WTC11 (cell line): ENCODE data around the gene PAAF1. TPM values are rescaled to one million over a fixed set of nuclear protein-coding genes. Genes with fewer than 3 reads are reported as not detected.

ENCODE experiments used
- CBFB ChIP-seq: sonication (generic); formaldehyde crosslinking; IDR thresholded peaks from 2 replicates; pipeline ENCODE4 v1.8.1; 2022; ENCODE audit warnings: mild to moderate bottlenecking, low read depth, missing genetic modification reagents
- CREM ChIP-seq: sonication (generic); formaldehyde crosslinking; IDR thresholded peaks from 2 replicates; pipeline ENCODE4 v1.8.1; 2022; ENCODE audit warnings: mild to moderate bottlenecking, missing genetic modification reagents, moderate library complexity
- FOXP1 ChIP-seq: sonication (generic); formaldehyde crosslinking; IDR thresholded peaks from 2 replicates; pipeline ENCODE4 v1.8.0; 2022; ENCODE audit warnings: missing genetic modification reagents, mild to moderate bottlenecking, moderate library complexity, borderline replicate concordance
- HMGXB4 ChIP-seq: sonication (generic); formaldehyde crosslinking; IDR thresholded peaks from 2 replicates; pipeline ENCODE4 v1.8.1; 2023; ENCODE audit warnings: mild to moderate bottlenecking, moderate library complexity, missing genetic modification reagents
- IRF2 ChIP-seq: sonication (generic); formaldehyde crosslinking; IDR thresholded peaks from 2 replicates; pipeline ENCODE4 v1.8.0; 2022; ENCODE audit warnings: low read depth, missing genetic modification reagents, borderline replicate concordance
- MAX ChIP-seq: sonication (generic); formaldehyde crosslinking; IDR thresholded peaks from 2 replicates; pipeline ENCODE4 v1.8.0; 2022; ENCODE audit warnings: mild to moderate bottlenecking, missing genetic modification reagents
- MXD4 ChIP-seq: fragments of 250-450 bp; sonication (Bioruptor Pico); IDR thresholded peaks from 2 replicates; pipeline ENCODE4 v1.8.0; 2021; ENCODE audit warnings: mild to moderate bottlenecking, moderate library complexity, borderline replicate concordance
- MYBL2 ChIP-seq: sonication (generic); formaldehyde crosslinking; IDR thresholded peaks from 2 replicates; pipeline ENCODE4 v1.8.1; 2023; ENCODE audit warnings: mild to moderate bottlenecking, moderate library complexity, missing genetic modification reagents
- NFYB ChIP-seq: sonication (generic); formaldehyde crosslinking; conservative IDR thresholded peaks from 2 replicates; pipeline ENCODE4 v1.8.0; 2022; ENCODE audit warnings: low read depth, missing genetic modification reagents
- SOX15 ChIP-seq: fragments of 250-450 bp; sonication (Bioruptor Pico); IDR thresholded peaks from 2 replicates; pipeline ENCODE4 v1.9.0; 2021; ENCODE audit warnings: mild to moderate bottlenecking
- USF1 ChIP-seq: sonication (generic); formaldehyde crosslinking; IDR thresholded peaks from 2 replicates; pipeline ENCODE4 v1.8.0; 2022; ENCODE audit warnings: mild to moderate bottlenecking, missing genetic modification reagents
- ZNF232 ChIP-seq: sonication (generic); formaldehyde crosslinking; IDR thresholded peaks from 2 replicates; pipeline ENCODE4 v1.8.0; 2022; ENCODE audit warnings: mild to moderate bottlenecking, missing genetic modification reagents
- ZNF423 ChIP-seq: fragments of 250-450 bp; sonication (Bioruptor Pico); IDR thresholded peaks from 2 replicates; pipeline ENCODE4 v2.1.2; 2022; ENCODE audit warnings: mild to moderate bottlenecking, moderate library complexity
- ZNF532 ChIP-seq: fragments of 250-450 bp; sonication (Bioruptor Pico); IDR thresholded peaks from 2 replicates; pipeline ENCODE4 v1.9.0; 2021; ENCODE audit warnings: mild to moderate bottlenecking, borderline replicate concordance
- ZNF671 ChIP-seq: fragments of 250-450 bp; sonication (Bioruptor Pico); IDR thresholded peaks from 2 replicates; pipeline ENCODE4 v1.8.0; 2021; ENCODE audit warnings: mild to moderate bottlenecking
- total RNA-seq: library from RNA; stranded (reverse); gene quantifications from 3 replicates; pipeline ENCODE4 v1.2.3, GENCODE V29; 2021
- TF ChIP-seq, protein P1 (sequence below): sonication (generic); formaldehyde crosslinking; conservative IDR thresholded peaks from 2 replicates; pipeline ENCODE4 v1.8.1; 2023; ENCODE audit warnings: mild to moderate bottlenecking, low read depth, missing genetic modification reagents, moderate library complexity
- TF ChIP-seq, protein P2 (sequence below): fragments of 250-450 bp; sonication (Bioruptor Pico); IDR thresholded peaks from 2 replicates; pipeline ENCODE4 v1.9.0; 2021; ENCODE audit warnings: moderate library complexity, mild to moderate bottlenecking, inconsistent platforms, borderline replicate concordance
- TF ChIP-seq, protein P3 (sequence below): sonication (generic); formaldehyde crosslinking; IDR thresholded peaks from 2 replicates; pipeline ENCODE4 v1.8.1; 2023; ENCODE audit warnings: mild to moderate bottlenecking, missing genetic modification reagents, moderate library complexity
- TF ChIP-seq, protein P4 (sequence below): fragments of 200-600 bp; IDR thresholded peaks from 2 replicates; pipeline ENCODE4 v1.8.0; 2022; ENCODE audit warnings: antibody characterized with exemption
- TF ChIP-seq, protein P5 (sequence below): sonication (generic); formaldehyde crosslinking; IDR thresholded peaks from 2 replicates; pipeline ENCODE4 v1.8.0; 2022; ENCODE audit warnings: missing genetic modification reagents

Gene PAAF1
- total RNA-seq, 1 experiment from 2014 or later = 27.7 TPM

DNA sequence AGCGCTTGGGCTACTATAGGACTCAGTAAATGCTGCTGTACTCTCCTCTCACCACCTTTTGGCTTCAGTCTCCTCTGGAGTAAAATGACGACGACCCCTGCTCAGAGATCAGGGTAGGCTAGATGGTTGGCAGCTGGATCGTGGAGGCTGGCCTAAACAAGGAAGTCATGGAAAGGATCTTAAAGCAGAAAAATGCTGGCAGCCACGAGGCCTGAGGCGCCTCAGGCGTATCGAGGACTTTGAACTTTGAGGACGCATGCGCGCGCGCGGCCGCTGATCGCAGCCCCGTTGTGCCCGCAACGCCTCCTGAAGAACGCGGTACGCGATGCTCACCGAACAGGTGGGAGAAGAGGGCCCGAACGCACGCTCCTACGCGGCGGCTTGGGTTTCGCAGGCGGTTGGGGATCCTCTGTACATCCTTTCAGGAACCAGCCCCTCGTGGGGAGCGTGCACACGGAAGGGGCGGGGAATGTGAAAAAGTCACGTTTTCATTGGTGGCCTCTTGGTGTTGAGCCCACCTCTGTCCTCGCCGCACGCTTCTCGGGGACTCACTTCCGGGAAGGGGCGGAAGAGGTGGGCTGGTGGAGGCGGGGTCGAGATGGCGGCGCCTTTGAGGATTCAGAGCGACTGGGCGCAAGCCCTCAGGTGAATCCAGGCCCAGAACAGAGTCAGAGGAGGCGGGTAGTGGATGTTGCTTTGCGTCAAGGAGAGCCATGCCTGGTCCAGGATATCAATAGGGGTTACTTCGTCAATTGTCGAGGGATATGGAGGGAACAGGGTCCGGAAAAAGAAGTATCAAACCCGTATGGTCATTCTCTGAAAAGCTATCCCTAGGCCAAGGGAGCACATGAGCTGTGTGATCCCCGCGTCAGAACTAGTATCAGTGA, at the start of gene PAAF1, which contains the start of gene COA4 (continued):
- TF ChIP-seq, protein P1, sequence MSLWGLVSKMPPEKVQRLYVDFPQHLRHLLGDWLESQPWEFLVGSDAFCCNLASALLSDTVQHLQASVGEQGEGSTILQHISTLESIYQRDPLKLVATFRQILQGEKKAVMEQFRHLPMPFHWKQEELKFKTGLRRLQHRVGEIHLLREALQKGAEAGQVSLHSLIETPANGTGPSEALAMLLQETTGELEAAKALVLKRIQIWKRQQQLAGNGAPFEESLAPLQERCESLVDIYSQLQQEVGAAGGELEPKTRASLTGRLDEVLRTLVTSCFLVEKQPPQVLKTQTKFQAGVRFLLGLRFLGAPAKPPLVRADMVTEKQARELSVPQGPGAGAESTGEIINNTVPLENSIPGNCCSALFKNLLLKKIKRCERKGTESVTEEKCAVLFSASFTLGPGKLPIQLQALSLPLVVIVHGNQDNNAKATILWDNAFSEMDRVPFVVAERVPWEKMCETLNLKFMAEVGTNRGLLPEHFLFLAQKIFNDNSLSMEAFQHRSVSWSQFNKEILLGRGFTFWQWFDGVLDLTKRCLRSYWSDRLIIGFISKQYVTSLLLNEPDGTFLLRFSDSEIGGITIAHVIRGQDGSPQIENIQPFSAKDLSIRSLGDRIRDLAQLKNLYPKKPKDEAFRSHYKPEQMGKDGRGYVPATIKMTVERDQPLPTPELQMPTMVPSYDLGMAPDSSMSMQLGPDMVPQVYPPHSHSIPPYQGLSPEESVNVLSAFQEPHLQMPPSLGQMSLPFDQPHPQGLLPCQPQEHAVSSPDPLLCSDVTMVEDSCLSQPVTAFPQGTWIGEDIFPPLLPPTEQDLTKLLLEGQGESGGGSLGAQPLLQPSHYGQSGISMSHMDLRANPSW = no peak
- TF ChIP-seq USF1 (CRISPR knock-in tag) (peak; percentile 14; the same call in 1 of the 2 replicates), ZNF671 (CRISPR knock-in tag) (no peak), ZNF532 (CRISPR knock-in tag) (no peak), SOX15 (CRISPR knock-in tag) (no peak), MAX (peak; percentile 98), NFYB (CRISPR knock-in tag) (peak; percentile 66), HMGXB4 (no peak), ZNF232 (CRISPR knock-in tag) (peak; percentile 89), CREM (CRISPR knock-in tag) (0 out of 2 replicates have a peak, but pooled peaks have one; percentile 25), FOXP1 (CRISPR knock-in tag) (peak; percentile 86; the same call in 1 of the 2 replicates), CBFB (no peak), MXD4 (CRISPR knock-in tag) (no peak), ZNF423 (CRISPR knock-in tag) (no peak), IRF2 (CRISPR knock-in tag) (no peak), MYBL2 (CRISPR knock-in tag) (no peak)
- TF ChIP-seq, protein P2, sequence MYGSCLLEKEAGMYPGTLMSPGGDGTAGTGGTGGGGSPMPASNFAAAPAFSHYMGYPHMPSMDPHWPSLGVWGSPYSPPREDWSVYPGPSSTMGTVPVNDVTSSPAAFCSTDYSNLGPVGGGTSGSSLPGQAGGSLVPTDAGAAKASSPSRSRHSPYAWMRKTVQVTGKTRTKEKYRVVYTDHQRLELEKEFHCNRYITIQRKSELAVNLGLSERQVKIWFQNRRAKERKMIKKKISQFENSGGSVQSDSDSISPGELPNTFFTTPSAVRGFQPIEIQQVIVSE (CRISPR knock-in tag) = no peak
- TF ChIP-seq, protein P3, sequence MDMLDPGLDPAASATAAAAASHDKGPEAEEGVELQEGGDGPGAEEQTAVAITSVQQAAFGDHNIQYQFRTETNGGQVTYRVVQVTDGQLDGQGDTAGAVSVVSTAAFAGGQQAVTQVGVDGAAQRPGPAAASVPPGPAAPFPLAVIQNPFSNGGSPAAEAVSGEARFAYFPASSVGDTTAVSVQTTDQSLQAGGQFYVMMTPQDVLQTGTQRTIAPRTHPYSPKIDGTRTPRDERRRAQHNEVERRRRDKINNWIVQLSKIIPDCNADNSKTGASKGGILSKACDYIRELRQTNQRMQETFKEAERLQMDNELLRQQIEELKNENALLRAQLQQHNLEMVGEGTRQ = peak; percentile 47; the same call in 1 of the 2 replicates
- TF ChIP-seq, protein P4, sequence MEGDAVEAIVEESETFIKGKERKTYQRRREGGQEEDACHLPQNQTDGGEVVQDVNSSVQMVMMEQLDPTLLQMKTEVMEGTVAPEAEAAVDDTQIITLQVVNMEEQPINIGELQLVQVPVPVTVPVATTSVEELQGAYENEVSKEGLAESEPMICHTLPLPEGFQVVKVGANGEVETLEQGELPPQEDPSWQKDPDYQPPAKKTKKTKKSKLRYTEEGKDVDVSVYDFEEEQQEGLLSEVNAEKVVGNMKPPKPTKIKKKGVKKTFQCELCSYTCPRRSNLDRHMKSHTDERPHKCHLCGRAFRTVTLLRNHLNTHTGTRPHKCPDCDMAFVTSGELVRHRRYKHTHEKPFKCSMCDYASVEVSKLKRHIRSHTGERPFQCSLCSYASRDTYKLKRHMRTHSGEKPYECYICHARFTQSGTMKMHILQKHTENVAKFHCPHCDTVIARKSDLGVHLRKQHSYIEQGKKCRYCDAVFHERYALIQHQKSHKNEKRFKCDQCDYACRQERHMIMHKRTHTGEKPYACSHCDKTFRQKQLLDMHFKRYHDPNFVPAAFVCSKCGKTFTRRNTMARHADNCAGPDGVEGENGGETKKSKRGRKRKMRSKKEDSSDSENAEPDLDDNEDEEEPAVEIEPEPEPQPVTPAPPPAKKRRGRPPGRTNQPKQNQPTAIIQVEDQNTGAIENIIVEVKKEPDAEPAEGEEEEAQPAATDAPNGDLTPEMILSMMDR = no peak
- TF ChIP-seq, protein P5, sequence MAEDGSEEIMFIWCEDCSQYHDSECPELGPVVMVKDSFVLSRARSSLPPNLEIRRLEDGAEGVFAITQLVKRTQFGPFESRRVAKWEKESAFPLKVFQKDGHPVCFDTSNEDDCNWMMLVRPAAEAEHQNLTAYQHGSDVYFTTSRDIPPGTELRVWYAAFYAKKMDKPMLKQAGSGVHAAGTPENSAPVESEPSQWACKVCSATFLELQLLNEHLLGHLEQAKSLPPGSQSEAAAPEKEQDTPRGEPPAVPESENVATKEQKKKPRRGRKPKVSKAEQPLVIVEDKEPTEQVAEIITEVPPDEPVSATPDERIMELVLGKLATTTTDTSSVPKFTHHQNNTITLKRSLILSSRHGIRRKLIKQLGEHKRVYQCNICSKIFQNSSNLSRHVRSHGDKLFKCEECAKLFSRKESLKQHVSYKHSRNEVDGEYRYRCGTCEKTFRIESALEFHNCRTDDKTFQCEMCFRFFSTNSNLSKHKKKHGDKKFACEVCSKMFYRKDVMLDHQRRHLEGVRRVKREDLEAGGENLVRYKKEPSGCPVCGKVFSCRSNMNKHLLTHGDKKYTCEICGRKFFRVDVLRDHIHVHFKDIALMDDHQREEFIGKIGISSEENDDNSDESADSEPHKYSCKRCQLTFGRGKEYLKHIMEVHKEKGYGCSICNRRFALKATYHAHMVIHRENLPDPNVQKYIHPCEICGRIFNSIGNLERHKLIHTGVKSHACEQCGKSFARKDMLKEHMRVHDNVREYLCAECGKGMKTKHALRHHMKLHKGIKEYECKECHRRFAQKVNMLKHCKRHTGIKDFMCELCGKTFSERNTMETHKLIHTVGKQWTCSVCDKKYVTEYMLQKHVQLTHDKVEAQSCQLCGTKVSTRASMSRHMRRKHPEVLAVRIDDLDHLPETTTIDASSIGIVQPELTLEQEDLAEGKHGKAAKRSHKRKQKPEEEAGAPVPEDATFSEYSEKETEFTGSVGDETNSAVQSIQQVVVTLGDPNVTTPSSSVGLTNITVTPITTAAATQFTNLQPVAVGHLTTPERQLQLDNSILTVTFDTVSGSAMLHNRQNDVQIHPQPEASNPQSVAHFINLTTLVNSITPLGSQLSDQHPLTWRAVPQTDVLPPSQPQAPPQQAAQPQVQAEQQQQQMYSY (CRISPR knock-in tag) = no peak
